ENCODE measurements around the gene KDM8.

DNA sequence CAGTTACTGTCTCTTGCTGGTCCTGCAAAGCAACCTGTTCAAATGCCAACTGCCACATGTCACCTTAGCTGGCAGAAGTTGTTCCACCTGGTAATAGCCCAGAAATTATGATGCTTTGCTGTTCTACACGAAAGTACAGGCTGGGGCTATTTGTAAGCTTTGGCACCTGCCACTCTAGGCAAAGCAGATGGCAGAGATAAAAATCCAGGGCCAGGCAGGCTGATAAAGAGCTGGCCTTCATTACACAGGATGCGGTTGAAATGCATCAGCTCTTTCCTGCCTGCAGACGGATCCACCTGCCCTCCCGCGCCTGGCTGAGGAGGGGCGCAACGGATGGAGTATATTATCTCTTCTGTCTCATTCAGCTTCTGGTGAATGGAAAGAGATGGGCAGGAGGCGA is 29.3 kb upstream of the KDM8 start:
- TF ChIP-seq EZH2 (optimal IDR thresholded peaks at IDR 0.05; ENCODE audit: low read depth, low read length) (no peak), EZH2phosphoT487 (IDR thresholded peaks at IDR 0.05; ENCODE audit: low read length) (no peak)
- TF ChIP-seq, protein P1, sequence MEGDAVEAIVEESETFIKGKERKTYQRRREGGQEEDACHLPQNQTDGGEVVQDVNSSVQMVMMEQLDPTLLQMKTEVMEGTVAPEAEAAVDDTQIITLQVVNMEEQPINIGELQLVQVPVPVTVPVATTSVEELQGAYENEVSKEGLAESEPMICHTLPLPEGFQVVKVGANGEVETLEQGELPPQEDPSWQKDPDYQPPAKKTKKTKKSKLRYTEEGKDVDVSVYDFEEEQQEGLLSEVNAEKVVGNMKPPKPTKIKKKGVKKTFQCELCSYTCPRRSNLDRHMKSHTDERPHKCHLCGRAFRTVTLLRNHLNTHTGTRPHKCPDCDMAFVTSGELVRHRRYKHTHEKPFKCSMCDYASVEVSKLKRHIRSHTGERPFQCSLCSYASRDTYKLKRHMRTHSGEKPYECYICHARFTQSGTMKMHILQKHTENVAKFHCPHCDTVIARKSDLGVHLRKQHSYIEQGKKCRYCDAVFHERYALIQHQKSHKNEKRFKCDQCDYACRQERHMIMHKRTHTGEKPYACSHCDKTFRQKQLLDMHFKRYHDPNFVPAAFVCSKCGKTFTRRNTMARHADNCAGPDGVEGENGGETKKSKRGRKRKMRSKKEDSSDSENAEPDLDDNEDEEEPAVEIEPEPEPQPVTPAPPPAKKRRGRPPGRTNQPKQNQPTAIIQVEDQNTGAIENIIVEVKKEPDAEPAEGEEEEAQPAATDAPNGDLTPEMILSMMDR (IDR thresholded peaks at IDR 0.05; ENCODE audit: low read length) = no peak
